Measurements from ENCODE around the gene TEX48.

DNA sequence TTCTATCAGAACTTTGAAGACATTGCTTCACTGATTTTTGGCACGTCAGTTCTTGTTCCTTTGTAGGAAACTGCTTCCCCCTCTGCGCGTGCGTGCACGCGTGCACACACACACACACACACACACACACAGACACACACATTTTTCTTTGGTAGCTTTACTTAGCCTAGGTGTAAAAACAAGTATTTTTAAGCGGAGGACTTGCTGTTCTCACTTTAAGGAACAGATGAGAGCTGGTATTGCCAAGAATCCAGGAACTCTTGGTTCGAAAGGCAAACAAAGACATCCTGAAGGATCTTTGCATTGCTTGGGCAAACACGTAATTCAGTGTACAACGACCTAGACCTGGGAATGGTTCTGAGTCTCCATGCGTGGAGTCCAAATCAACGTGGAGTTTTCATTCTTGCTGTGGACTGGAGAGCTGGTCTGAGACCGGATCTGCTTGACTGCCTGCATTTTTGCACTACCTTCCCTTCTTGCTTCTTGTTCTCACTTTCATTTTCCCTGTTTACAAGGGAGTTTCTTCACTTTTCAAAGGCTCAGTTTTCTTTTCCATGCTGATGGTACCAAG, 62.7 kb downstream of the TEX48 start:
- no peak for TF ChIP-seq CTCF (IDR thresholded peaks at IDR 0.05)
- no peak for TF ChIP-seq POLR2A (IDR thresholded peaks at IDR 0.05)
- peak; percentile 94 for TF ChIP-seq POLR2AphosphoS5 (IDR thresholded peaks at IDR 0.05)
